GM23338 (cell line): ENCODE results near the gene FAM50A. TPM values are rescaled to one million over a fixed set of nuclear protein-coding genes. Genes with fewer than 3 reads are reported as not detected.

Source experiments
- ATAC-seq: fragments of 200-7000 bp; cut with Tn5 transposase; 3 replicates; pipeline ENCODE4 v1.9.1; 2020
- DNase-seq: peaks from one replicate; pipeline ENCODE4 v3.0.0-alpha.2; 2015; ENCODE audit warnings: low spot score
- H2AFZ ChIP-seq: fragments of 200-600 bp; sonication (generic); 2 replicates; pipeline ENCODE4 v1.8.0; 2016; ENCODE audit warnings: antibody characterized with exemption, mild to moderate bottlenecking, moderate library complexity
- H3F3A ChIP-seq: fragments of 200-600 bp; sonication (generic); replicated peaks from 2 replicates; pipeline ENCODE4 v1.8.0; 2017; ENCODE audit warnings: antibody characterized with exemption, mixed run types, low read depth
- H3K27ac ChIP-seq: fragments of 200-600 bp; sonication (generic); 2 replicates; pipeline ENCODE4 v1.6.1; 2016; ENCODE audit warnings: low read depth
- H3K27me3 ChIP-seq: fragments of 200-600 bp; sonication (generic); 2 replicates; pipeline ENCODE4 v1.8.0; 2016; ENCODE audit warnings: mild to moderate bottlenecking, mixed run types, moderate library complexity; ENCODE audit not compliant: insufficient read depth
- H3K36me3 ChIP-seq: fragments of 200-600 bp; sonication (generic); 2 replicates; pipeline ENCODE4 v1.8.0; 2016; ENCODE audit warnings: mild to moderate bottlenecking; ENCODE audit not compliant: insufficient read depth
- H3K4me1 ChIP-seq: fragments of 200-600 bp; sonication (generic); 2 replicates; pipeline ENCODE4 v1.8.0; 2016; ENCODE audit warnings: mild to moderate bottlenecking, moderate library complexity; ENCODE audit not compliant: insufficient read depth
- H3K4me2 ChIP-seq: fragments of 200-600 bp; sonication (generic); 2 replicates; pipeline ENCODE4 v1.7.1; 2017; ENCODE audit warnings: mixed run types
- H3K4me3 ChIP-seq: fragments of 200-600 bp; sonication (generic); 2 replicates; pipeline ENCODE4 v1.6.1; 2016; ENCODE audit warnings: mixed run types
- H3K79me2 ChIP-seq: fragments of 200-600 bp; sonication (generic); replicated peaks from 2 replicates; pipeline ENCODE4 v1.8.0; 2017; ENCODE audit warnings: mild to moderate bottlenecking; ENCODE audit not compliant: insufficient read depth
- H3K9me2 ChIP-seq: fragments of 200-600 bp; sonication (generic); 2 replicates; pipeline ENCODE4 v1.8.0; 2017; ENCODE audit not compliant: insufficient read depth
- H4K20me1 ChIP-seq: fragments of 200-600 bp; sonication (generic); replicated peaks from 2 replicates; pipeline ENCODE4 v1.8.0; 2017; ENCODE audit warnings: mild to moderate bottlenecking; ENCODE audit not compliant: insufficient read depth
- H3K27ac Mint-ChIP-seq: 2 replicates; pipeline ENCODE4 v1.8.0; 2020; ENCODE audit warnings: inconsistent platforms, mild to moderate bottlenecking, moderate library complexity, mixed read lengths
- H3K27me3 Mint-ChIP-seq: 3 replicates; pipeline ENCODE4 v1.8.0; 2022; ENCODE audit warnings: low read depth, mild to moderate bottlenecking, moderate library complexity, mixed read lengths, inconsistent platforms; ENCODE audit not compliant: insufficient read depth, poor library complexity
- H3K36me3 Mint-ChIP-seq: 3 replicates; pipeline ENCODE4 v1.8.0; 2021; ENCODE audit warnings: low read depth, mild to moderate bottlenecking, inconsistent platforms, moderate library complexity, mixed read lengths
- H3K4me1 Mint-ChIP-seq: 3 replicates; pipeline ENCODE4 v1.8.0; 2020; ENCODE audit warnings: mild to moderate bottlenecking, inconsistent platforms, mixed read lengths
- H3K4me3 Mint-ChIP-seq: 3 replicates; pipeline ENCODE4 v1.8.0; 2021; ENCODE audit warnings: moderate library complexity, mild to moderate bottlenecking, inconsistent platforms, mixed read lengths
- H3K9me3 Mint-ChIP-seq: 3 replicates; pipeline ENCODE4 v1.8.0; 2020; ENCODE audit warnings: moderate library complexity, mild to moderate bottlenecking, inconsistent platforms, mixed read lengths
- CREB1 ChIP-seq: fragments of 250-450 bp; sonication (Bioruptor Pico); IDR thresholded peaks from 2 replicates; pipeline ENCODE4 v1.5.0; 2020; ENCODE audit warnings: low read depth, mild to moderate bottlenecking, moderate library complexity
- JUNB ChIP-seq: IDR thresholded peaks from one replicate; pipeline ENCODE4 v1.6.1; 2016; ENCODE audit warnings: antibody characterized with exemption; ENCODE audit not compliant: unreplicated experiment
- POLR2AphosphoS5 ChIP-seq: IDR thresholded peaks from 2 replicates; pipeline ENCODE4 v1.6.1; 2016; ENCODE audit warnings: antibody characterized with exemption, low read depth
- STAT1 ChIP-seq: IDR thresholded peaks from one replicate; pipeline ENCODE4 v1.6.1; 2016; ENCODE audit warnings: antibody characterized with exemption; ENCODE audit not compliant: unreplicated experiment
- ZNF331 ChIP-seq: fragments of 250-450 bp; sonication (Bioruptor Pico); IDR thresholded peaks from 2 replicates; pipeline ENCODE4 v1.5.0; 2020; ENCODE audit warnings: low read depth, mild to moderate bottlenecking, moderate library complexity
- polyA plus RNA-seq: library from polyadenylated mRNA; unstranded; fragments of >200 nt; fragmentation: Nextera tagmentation; extraction: Ambion mirVana; gene quantifications from 2 replicates; pipeline ENCODE4 v1.2.1, GENCODE V29; 2016
- total RNA-seq: library from RNA; depleted of rRNA; stranded (reverse); fragments of >200 nt; shearing (Covaris generic); gene quantifications from 2 replicates; pipeline ENCODE4 v1.2.3, GENCODE V29; 2014
- TF ChIP-seq, protein P1 (sequence below): fragments of 250-450 bp; sonication (Bioruptor Pico); IDR thresholded peaks from 2 replicates; pipeline ENCODE4 v1.5.0; 2020; ENCODE audit warnings: mild to moderate bottlenecking, moderate library complexity
- TF ChIP-seq, protein P2 (sequence below), 2 experiments: fragments of 200-600 bp in 1 of 2; sonication (generic) in 1 of 2; conservative IDR thresholded peaks; 2 replicates each; pipeline versions ENCODE4 v1.5.1 to v1.6.1; 2016 to 2017; ENCODE audit warnings: antibody characterized with exemption in 2 of 2, low read depth in 2 of 2, mild to moderate bottlenecking in 2 of 2, moderate library complexity in 1 of 2

FAM50A gene
- total and polyA plus RNA-seq, 2 experiments from 2014 or later, result 23.9 to 77.6 TPM

DNA sequence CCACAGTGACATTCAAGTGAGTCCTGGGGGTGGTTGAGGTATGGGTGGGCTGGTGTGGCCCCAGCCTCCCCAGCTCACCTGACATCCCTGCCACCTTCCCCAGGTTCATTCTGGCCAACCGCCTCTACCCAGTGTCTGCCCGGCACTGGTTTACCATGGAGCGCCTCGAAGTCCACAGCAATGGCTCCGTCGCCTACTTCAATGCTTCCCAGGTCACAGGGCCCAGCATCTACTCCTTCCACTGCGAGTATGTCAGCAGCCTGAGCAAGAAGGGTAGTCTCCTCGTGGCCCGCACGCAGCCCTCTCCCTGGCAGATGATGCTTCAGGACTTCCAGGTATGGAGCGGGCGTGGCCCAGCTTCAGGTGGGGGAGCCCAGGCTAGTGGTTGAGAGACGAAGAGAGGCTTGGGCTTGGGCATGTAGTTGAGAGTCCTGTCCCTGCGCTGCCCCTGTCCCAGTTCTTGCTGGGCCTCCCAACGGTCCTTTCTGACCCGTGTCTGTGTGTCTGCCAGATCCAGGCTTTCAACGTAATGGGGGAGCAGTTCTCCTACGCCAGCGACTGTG, 8.7 kb upstream of the FAM50A start (continued):
- TF ChIP-seq, protein P1, sequence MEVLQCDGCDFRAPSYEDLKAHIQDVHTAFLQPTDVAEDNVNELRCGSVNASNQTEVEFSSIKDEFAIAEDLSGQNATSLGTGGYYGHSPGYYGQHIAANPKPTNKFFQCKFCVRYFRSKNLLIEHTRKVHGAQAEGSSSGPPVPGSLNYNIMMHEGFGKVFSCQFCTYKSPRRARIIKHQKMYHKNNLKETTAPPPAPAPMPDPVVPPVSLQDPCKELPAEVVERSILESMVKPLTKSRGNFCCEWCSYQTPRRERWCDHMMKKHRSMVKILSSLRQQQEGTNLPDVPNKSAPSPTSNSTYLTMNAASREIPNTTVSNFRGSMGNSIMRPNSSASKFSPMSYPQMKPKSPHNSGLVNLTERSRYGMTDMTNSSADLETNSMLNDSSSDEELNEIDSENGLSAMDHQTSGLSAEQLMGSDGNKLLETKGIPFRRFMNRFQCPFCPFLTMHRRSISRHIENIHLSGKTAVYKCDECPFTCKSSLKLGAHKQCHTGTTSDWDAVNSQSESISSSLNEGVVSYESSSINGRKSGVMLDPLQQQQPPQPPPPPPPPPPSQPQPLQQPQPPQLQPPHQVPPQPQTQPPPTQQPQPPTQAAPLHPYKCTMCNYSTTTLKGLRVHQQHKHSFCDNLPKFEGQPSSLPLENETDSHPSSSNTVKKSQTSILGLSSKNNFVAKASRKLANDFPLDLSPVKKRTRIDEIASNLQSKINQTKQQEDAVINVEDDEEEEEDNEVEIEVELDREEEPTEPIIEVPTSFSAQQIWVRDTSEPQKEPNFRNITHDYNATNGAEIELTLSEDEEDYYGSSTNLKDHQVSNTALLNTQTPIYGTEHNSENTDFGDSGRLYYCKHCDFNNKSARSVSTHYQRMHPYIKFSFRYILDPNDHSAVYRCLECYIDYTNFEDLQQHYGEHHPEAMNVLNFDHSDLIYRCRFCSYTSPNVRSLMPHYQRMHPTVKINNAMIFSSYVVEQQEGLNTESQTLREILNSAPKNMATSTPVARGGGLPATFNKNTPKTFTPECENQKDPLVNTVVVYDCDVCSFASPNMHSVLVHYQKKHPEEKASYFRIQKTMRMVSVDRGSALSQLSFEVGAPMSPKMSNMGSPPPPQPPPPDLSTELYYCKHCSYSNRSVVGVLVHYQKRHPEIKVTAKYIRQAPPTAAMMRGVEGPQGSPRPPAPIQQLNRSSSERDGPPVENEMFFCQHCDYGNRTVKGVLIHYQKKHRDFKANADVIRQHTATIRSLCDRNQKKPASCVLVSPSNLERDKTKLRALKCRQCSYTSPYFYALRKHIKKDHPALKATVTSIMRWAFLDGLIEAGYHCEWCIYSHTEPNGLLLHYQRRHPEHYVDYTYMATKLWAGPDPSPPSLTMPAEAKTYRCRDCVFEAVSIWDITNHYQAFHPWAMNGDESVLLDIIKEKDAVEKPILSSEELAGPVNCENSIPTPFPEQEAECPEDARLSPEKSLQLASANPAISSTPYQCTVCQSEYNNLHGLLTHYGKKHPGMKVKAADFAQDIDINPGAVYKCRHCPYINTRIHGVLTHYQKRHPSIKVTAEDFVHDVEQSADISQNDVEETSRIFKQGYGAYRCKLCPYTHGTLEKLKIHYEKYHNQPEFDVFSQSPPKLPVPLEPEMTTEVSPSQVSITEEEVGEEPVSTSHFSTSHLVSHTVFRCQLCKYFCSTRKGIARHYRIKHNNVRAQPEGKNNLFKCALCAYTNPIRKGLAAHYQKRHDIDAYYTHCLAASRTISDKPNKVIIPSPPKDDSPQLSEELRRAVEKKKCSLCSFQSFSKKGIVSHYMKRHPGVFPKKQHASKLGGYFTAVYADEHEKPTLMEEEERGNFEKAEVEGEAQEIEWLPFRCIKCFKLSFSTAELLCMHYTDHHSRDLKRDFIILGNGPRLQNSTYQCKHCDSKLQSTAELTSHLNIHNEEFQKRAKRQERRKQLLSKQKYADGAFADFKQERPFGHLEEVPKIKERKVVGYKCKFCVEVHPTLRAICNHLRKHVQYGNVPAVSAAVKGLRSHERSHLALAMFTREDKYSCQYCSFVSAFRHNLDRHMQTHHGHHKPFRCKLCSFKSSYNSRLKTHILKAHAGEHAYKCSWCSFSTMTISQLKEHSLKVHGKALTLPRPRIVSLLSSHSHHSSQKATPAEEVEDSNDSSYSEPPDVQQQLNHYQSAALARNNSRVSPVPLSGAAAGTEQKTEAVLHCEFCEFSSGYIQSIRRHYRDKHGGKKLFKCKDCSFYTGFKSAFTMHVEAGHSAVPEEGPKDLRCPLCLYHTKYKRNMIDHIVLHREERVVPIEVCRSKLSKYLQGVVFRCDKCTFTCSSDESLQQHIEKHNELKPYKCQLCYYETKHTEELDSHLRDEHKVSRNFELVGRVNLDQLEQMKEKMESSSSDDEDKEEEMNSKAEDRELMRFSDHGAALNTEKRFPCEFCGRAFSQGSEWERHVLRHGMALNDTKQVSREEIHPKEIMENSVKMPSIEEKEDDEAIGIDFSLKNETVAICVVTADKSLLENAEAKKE, result no peak
- no peak for TF ChIP-seq ZNF331
- no peak for TF ChIP-seq STAT1
- TF ChIP-seq, protein P2, sequence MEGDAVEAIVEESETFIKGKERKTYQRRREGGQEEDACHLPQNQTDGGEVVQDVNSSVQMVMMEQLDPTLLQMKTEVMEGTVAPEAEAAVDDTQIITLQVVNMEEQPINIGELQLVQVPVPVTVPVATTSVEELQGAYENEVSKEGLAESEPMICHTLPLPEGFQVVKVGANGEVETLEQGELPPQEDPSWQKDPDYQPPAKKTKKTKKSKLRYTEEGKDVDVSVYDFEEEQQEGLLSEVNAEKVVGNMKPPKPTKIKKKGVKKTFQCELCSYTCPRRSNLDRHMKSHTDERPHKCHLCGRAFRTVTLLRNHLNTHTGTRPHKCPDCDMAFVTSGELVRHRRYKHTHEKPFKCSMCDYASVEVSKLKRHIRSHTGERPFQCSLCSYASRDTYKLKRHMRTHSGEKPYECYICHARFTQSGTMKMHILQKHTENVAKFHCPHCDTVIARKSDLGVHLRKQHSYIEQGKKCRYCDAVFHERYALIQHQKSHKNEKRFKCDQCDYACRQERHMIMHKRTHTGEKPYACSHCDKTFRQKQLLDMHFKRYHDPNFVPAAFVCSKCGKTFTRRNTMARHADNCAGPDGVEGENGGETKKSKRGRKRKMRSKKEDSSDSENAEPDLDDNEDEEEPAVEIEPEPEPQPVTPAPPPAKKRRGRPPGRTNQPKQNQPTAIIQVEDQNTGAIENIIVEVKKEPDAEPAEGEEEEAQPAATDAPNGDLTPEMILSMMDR (conservative IDR thresholded peaks at IDR 0.05; ENCODE audit: low read depth in 2 of 2), result no peak
- TF ChIP-seq JUNB, result no peak
- TF ChIP-seq CREB1 (CRISPR knock-in tag), result no peak

DNA sequence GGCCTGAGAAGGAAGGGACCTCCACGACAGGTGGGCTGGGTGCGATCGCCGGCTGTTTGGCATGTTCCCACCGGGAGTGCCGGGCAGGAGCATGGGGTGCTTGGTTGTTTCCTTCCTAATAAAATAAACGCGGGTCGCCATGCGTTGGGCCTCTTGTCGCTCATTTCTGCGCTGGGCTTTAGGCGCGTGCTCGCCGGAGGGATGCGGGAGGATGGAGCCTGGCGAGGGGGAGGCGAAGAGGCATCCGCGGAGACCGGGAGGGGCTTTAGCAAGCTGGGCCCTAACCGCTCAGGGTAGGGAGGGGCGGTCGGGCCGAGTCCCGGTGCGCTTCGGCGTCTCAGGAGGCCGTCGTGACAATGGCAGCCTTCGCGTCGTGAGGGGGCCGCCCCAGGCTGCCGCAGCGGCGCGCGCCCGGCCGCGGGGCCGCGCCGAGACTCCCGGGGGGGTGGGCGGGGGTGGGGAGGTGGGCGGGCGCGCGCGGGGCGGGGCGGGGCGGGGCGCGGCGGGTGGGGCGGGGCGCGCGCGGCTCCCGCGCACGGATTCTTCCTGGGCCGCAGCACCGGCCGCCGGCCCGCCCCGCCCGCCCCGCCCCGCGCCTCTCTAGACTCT, 7.5 kb upstream of the FAM50A start:
- Histone ChIP-seq H3K27ac (no peak overlapping the region), H3F3A (no peaks in the 10 kb centered on the region), H3K36me3 (no peaks in the 10 kb centered on the region), H4K20me1 (no peaks in the 10 kb centered on the region), H3K79me2 (peaks cover 13% of the 10 kb centered on the region), H2AFZ (no peak overlapping the region), H3K4me3 (peak overlapping the region; percentile 60), H3K4me1 (no peaks in the 10 kb centered on the region), H3K4me2 (peak overlapping the region; percentile 77), H3K9me2 (no peaks in the 10 kb centered on the region), H3K27me3 (no peaks in the 10 kb centered on the region)
- ATAC-seq, result peak; percentile 74
- Mint-ChIP-seq H3K9me3 (no peaks in the 10 kb centered on the region), H3K4me3 (peak overlapping the region; percentile 81), H3K27me3 (peaks cover 2% of the 10 kb centered on the region), H3K27ac (peak overlapping the region; percentile 74; the same call in 1 of the 2 replicates), H3K36me3 (peaks cover 29% of the 10 kb centered on the region), H3K4me1 (peaks cover 16% of the 10 kb centered on the region)
- peak; percentile 19; the same call in 1 of the 2 replicates for TF ChIP-seq POLR2AphosphoS5
- TF ChIP-seq, protein P2 (conservative IDR thresholded peaks at IDR 0.05; ENCODE audit: low read depth in 2 of 2), result no peak
- peak; percentile 70 for DNase-seq
